HEK293 (cell line): ENCODE measurements around the gene CCND3.

Experiments
- CTCF ChIA-PET: fragments of 350-600 bp; formaldehyde crosslinking; extraction: SDS; loops from one replicate; lab custom pipeline; 2021; ENCODE audit warnings: antibody characterized with exemption; lab: Yijun Ruan, JAX
- POLR2A ChIA-PET: fragments of 300-600 bp; formaldehyde crosslinking; extraction: SDS; loops from one replicate; lab custom pipeline; 2020; ENCODE audit warnings: antibody characterized with exemption, inconsistent platforms; lab: Yijun Ruan, JAX
- H3K27ac ChIP-seq: fragments of 200-500 bp; sonication (Bioruptor generic); 2 replicates; pipeline ENCODE4 v1.5.1; 2014; ENCODE audit warnings: low read depth, low read length, control low read depth, inconsistent platforms; ENCODE audit errors: extremely low read depth
- H3K36me3 ChIP-seq, 2 experiments: fragments of 200-500 bp in 1 of 2; sonication (Bioruptor generic) in 1 of 2; 1 replicate in 1 of 2; 2 replicates in 1 of 2; pipeline ENCODE4 v1.5.1; 2014 to 2017; ENCODE audit warnings: inconsistent platforms in 2 of 2, low read length in 2 of 2; ENCODE audit not compliant: control insufficient read depth in 2 of 2, insufficient read depth in 1 of 2
- H3K4me1 ChIP-seq: fragments of 200-500 bp; sonication (Bioruptor generic); 2 replicates; pipeline ENCODE4 v1.5.1; 2014; ENCODE audit warnings: mild to moderate bottlenecking, low read length, inconsistent platforms; ENCODE audit not compliant: control insufficient read depth, insufficient read depth
- H3K4me3 ChIP-seq: 2 replicates; pipeline ENCODE4 v1.5.1; 2011; ENCODE audit warnings: low read depth, mild to moderate bottlenecking, control low read depth, low read length, moderate library complexity
- H3K9me3 ChIP-seq: fragments of 200-500 bp; sonication (Bioruptor generic); 2 replicates; pipeline ENCODE4 v1.5.1; 2014; ENCODE audit warnings: low read depth, low read length, inconsistent platforms; ENCODE audit not compliant: control insufficient read depth, insufficient read depth
- BCL11B ChIP-seq: fragments of 450-650 bp; formaldehyde crosslinking; IDR thresholded peaks from 2 replicates; pipeline ENCODE4 v1.5.1; 2016; ENCODE audit warnings: low read depth, missing biosample characterization, missing genetic modification characterization
- GLIS1 ChIP-seq: fragments of 450-650 bp; formaldehyde crosslinking; IDR thresholded peaks from 2 replicates; pipeline ENCODE4 v1.5.1; 2016; ENCODE audit warnings: missing biosample characterization, missing genetic modification characterization
- INSM2 ChIP-seq: fragments of 450-650 bp; formaldehyde crosslinking; IDR thresholded peaks from 2 replicates; pipeline ENCODE4 v1.5.1; 2016; ENCODE audit warnings: missing biosample characterization, missing genetic modification characterization
- KLF10 ChIP-seq: fragments of 450-650 bp; IDR thresholded peaks from 2 replicates; pipeline ENCODE4 v1.5.1; 2018; ENCODE audit warnings: missing biosample characterization, mild to moderate bottlenecking, missing genetic modification characterization
- KLF9 ChIP-seq: fragments of 450-650 bp; formaldehyde crosslinking; IDR thresholded peaks from 2 replicates; pipeline ENCODE4 v1.5.1; 2016; ENCODE audit warnings: missing biosample characterization, missing genetic modification characterization, low read depth
- MEIS1 ChIP-seq: sonication (generic); formaldehyde crosslinking; IDR thresholded peaks from 2 replicates; pipeline ENCODE4 v1.8.1; 2022; ENCODE audit warnings: missing genetic modification reagents, mild to moderate bottlenecking, borderline replicate concordance
- OSR2 ChIP-seq: fragments of 450-650 bp; formaldehyde crosslinking; IDR thresholded peaks from 2 replicates; pipeline ENCODE4 v1.5.1; 2016; ENCODE audit warnings: missing biosample characterization, missing genetic modification characterization
- REST ChIP-seq: fragments of 450-650 bp; formaldehyde crosslinking; IDR thresholded peaks from 2 replicates; pipeline ENCODE4 v1.5.1; 2016; ENCODE audit warnings: missing biosample characterization, missing genetic modification characterization
- SCRT1 ChIP-seq: fragments of 450-650 bp; formaldehyde crosslinking; IDR thresholded peaks from 2 replicates; pipeline ENCODE4 v1.5.1; 2016; ENCODE audit warnings: missing biosample characterization, missing genetic modification characterization, borderline replicate concordance
- WT1 ChIP-seq: fragments of 450-650 bp; formaldehyde crosslinking; IDR thresholded peaks from 2 replicates; pipeline ENCODE4 v1.5.1; 2016; ENCODE audit warnings: missing biosample characterization, missing genetic modification characterization
- ZBTB26 ChIP-seq: fragments of 450-650 bp; formaldehyde crosslinking; optimal IDR thresholded peaks from 2 replicates; pipeline ENCODE3; 2016; ENCODE audit warnings: missing biosample characterization, mild to moderate bottlenecking, missing genetic modification characterization
- ZBTB48 ChIP-seq: fragments of 450-650 bp; formaldehyde crosslinking; IDR thresholded peaks from 2 replicates; pipeline ENCODE4 v1.5.1; 2016; ENCODE audit warnings: missing biosample characterization, missing genetic modification characterization
- ZFP69B ChIP-seq: fragments of 450-650 bp; formaldehyde crosslinking; IDR thresholded peaks from 2 replicates; pipeline ENCODE4 v1.5.1; 2016; ENCODE audit warnings: missing biosample characterization, missing genetic modification characterization
- ZNF155 ChIP-seq: fragments of 450-650 bp; formaldehyde crosslinking; IDR thresholded peaks from 2 replicates; pipeline ENCODE4 v1.5.1; 2016; ENCODE audit warnings: missing biosample characterization, missing genetic modification characterization
- ZNF362 ChIP-seq: fragments of 450-650 bp; formaldehyde crosslinking; IDR thresholded peaks from 2 replicates; pipeline ENCODE4 v1.5.1; 2016; ENCODE audit warnings: missing biosample characterization, missing genetic modification characterization
- ZNF426 ChIP-seq: fragments of 450-650 bp; formaldehyde crosslinking; IDR thresholded peaks from 2 replicates; pipeline ENCODE4 v1.5.1; 2017; ENCODE audit warnings: missing biosample characterization, missing genetic modification characterization, mild to moderate bottlenecking, inconsistent platforms, moderate library complexity
- ZNF521 ChIP-seq: fragments of 450-650 bp; formaldehyde crosslinking; IDR thresholded peaks from 2 replicates; pipeline ENCODE4 v1.5.1; 2017; ENCODE audit warnings: missing biosample characterization, mild to moderate bottlenecking, missing genetic modification characterization
- ZNF529 ChIP-seq: fragments of 450-650 bp; formaldehyde crosslinking; IDR thresholded peaks from 2 replicates; pipeline ENCODE4 v1.5.1; 2017; ENCODE audit warnings: missing genetic modification characterization, missing biosample characterization; ENCODE audit not compliant: insufficient replicate concordance
- ZNF548 ChIP-seq: fragments of 450-650 bp; formaldehyde crosslinking; IDR thresholded peaks from 2 replicates; pipeline ENCODE4 v1.5.1; 2016; ENCODE audit warnings: missing biosample characterization, missing genetic modification characterization
- ZNF560 ChIP-seq: fragments of 450-650 bp; formaldehyde crosslinking; IDR thresholded peaks from 2 replicates; pipeline ENCODE4 v1.5.1; 2017; ENCODE audit warnings: missing biosample characterization, missing genetic modification characterization, borderline replicate concordance
- ZNF580 ChIP-seq: fragments of 450-650 bp; formaldehyde crosslinking; IDR thresholded peaks from 2 replicates; pipeline ENCODE4 v1.5.1; 2016; ENCODE audit warnings: missing biosample characterization, missing genetic modification characterization
- ZNF621 ChIP-seq: fragments of 450-650 bp; formaldehyde crosslinking; IDR thresholded peaks from 2 replicates; pipeline ENCODE4 v1.5.1; 2017; ENCODE audit warnings: missing biosample characterization, missing genetic modification characterization
- ZNF645 ChIP-seq: fragments of 450-650 bp; formaldehyde crosslinking; IDR thresholded peaks from 2 replicates; pipeline ENCODE4; 2016; ENCODE audit warnings: missing biosample characterization, missing genetic modification characterization
- ZNF747 ChIP-seq: fragments of 450-650 bp; formaldehyde crosslinking; IDR thresholded peaks from 2 replicates; pipeline ENCODE4 v1.5.1; 2016; ENCODE audit warnings: missing biosample characterization, missing genetic modification characterization
- ZNF777 ChIP-seq: fragments of 450-650 bp; formaldehyde crosslinking; IDR thresholded peaks from 2 replicates; pipeline ENCODE4 v1.5.1; 2017; ENCODE audit warnings: missing biosample characterization, missing genetic modification characterization, borderline replicate concordance
- ZNF791 ChIP-seq: fragments of 450-650 bp; formaldehyde crosslinking; IDR thresholded peaks from 2 replicates; pipeline ENCODE4 v1.5.1; 2016; ENCODE audit warnings: missing biosample characterization, missing genetic modification characterization

The CCND3 gene

GRCh38 chr6:41939848-41940758 lies 1.5 kb downstream of the CCND3 start:
- Histone ChIP-seq H3K36me3 (peaks cover 0 to 34% of the 10 kb centered on the region in 2 experiments; a peak in 1 of 3 replicates), H3K9me3 (no peaks in the 10 kb centered on the region), H3K4me3 (peak overlapping the region; percentile 83), H3K27ac (no peak overlapping the region; the same call in 1 of the 2 replicates), H3K4me1 (peaks cover 20% of the 10 kb centered on the region)
- ChIA-PET POLR2A (interaction anchor here (0.5 to 3.3 kb wide), 7 partner anchors 11 to 152 kb away, joined by 3 to 19 read pairs (median 4); partner anchors contain the start of genes BYSL, MED20 and TAF8), CTCF (interaction anchor here (0.8 to 13.4 kb wide), 11 partner anchors 8 to 277 kb away, joined by 3 to 160 read pairs (median 6); partner anchors contain the start of genes BYSL, MED20 and TOMM6)
- no peak for TF ChIP-seq ZNF426 (tag by site-specific recombination)
- TF ChIP-seq KLF10 (tag by site-specific recombination) = no peak
- TF ChIP-seq ZNF560 (tag by site-specific recombination) = no peak
- TF ChIP-seq OSR2 = no peak
- no peak for TF ChIP-seq ZNF529 (tag by site-specific recombination)
- TF ChIP-seq ZNF645 (tag by site-specific recombination) = no peak
- no peak for TF ChIP-seq MEIS1 (CRISPR knock-in tag)
- TF ChIP-seq ZNF777 (tag by site-specific recombination) = no peak
- no peak for TF ChIP-seq ZBTB26 (tag by site-specific recombination)
- TF ChIP-seq ZNF580 (tag by site-specific recombination) = no peak
- no peak for TF ChIP-seq ZBTB48 (tag by site-specific recombination)
- 0 out of 2 replicates have a peak, but pooled peaks have one; percentile 49 for TF ChIP-seq KLF9 (tag by site-specific recombination)
- TF ChIP-seq BCL11B (tag by site-specific recombination) = no peak
- peak; percentile 10 for TF ChIP-seq WT1
- TF ChIP-seq SCRT1 (tag by site-specific recombination) = peak; percentile 88; the same call in 1 of the 2 replicates
- TF ChIP-seq ZNF621 (tag by site-specific recombination) = no peak
- no peak for TF ChIP-seq ZNF155 (tag by site-specific recombination)
- TF ChIP-seq ZNF747 (tag by site-specific recombination) = no peak
- no peak for TF ChIP-seq ZNF362 (tag by site-specific recombination)
- peak; percentile 70; the same call in 1 of the 2 replicates for TF ChIP-seq INSM2
- TF ChIP-seq REST (tag by site-specific recombination) = no peak
- no peak for TF ChIP-seq ZNF791
- no peak for TF ChIP-seq ZFP69B (tag by site-specific recombination)
- peak; percentile 76 for TF ChIP-seq GLIS1 (tag by site-specific recombination)
- no peak for TF ChIP-seq ZNF521 (tag by site-specific recombination)
- no peak for TF ChIP-seq ZNF548 (tag by site-specific recombination)
